IMR-90 (cell line): ENCODE measurements around the gene DNAJC3. TPM values are rescaled to one million over a fixed set of nuclear protein-coding genes. Genes with fewer than 3 reads are reported as not detected.

Experiments used
- ATAC-seq: fragments of 200-7000 bp; cut with Tn5 transposase; 2 replicates; pipeline ENCODE4 v1.9.1; 2020; ENCODE audit warnings: low read depth, mild to moderate bottlenecking, moderate library complexity
- BruUV-seq: library from RNA; stranded (reverse); fragments of 400-500 nt; replicated peaks from 2 replicates; lab custom pipeline; 2021; lab: Mats Ljungman, UMichigan
- CTCF ChIA-PET: fragments of 300-600 bp; formaldehyde crosslinking; extraction: SDS; loops from one replicate; lab custom pipeline; 2021; ENCODE audit warnings: antibody characterized with exemption; lab: Yijun Ruan, JAX
- POLR2A ChIA-PET: fragments of 300-600 bp; sonication (Branson Sonifier 250); formaldehyde crosslinking; loops from one replicate; lab custom pipeline; 2022; ENCODE audit warnings: antibody characterized with exemption; ENCODE audit not compliant: unreplicated experiment; lab: Charles Lee
- DNase-seq: peaks from one replicate; pipeline ENCODE4 v3.0.0; 2013
- H2AFZ ChIP-seq: replicated peaks from 2 replicates; pipeline ENCODE3; 2013; ENCODE audit warnings: low read length, mild to moderate bottlenecking; ENCODE audit not compliant: poor library complexity
- H2AK5ac ChIP-seq: 2 replicates; pipeline ENCODE4 v1.6.1; 2013; ENCODE audit warnings: low read depth, low read length, inconsistent platforms
- H2AK9ac ChIP-seq: replicated peaks from 2 replicates; pipeline ENCODE3; 2013; ENCODE audit warnings: mild to moderate bottlenecking, low read depth, low read length, moderate library complexity; ENCODE audit not compliant: poor library complexity
- H2BK120ac ChIP-seq: 2 replicates; pipeline ENCODE4 v1.6.1; 2013; ENCODE audit warnings: low read depth, low read length, inconsistent platforms
- H2BK15ac ChIP-seq: 3 replicates; pipeline ENCODE4 v1.6.1; 2013; ENCODE audit warnings: low read depth, low read length, inconsistent platforms
- H2BK20ac ChIP-seq: 2 replicates; pipeline ENCODE4 v1.6.1; 2013; ENCODE audit warnings: low read depth, mild to moderate bottlenecking, inconsistent platforms, low read length, moderate library complexity
- H2BK5ac ChIP-seq: 2 replicates; pipeline ENCODE4 v1.6.1; 2013; ENCODE audit warnings: mild to moderate bottlenecking, low read depth, low read length, inconsistent platforms; ENCODE audit not compliant: poor library complexity, severe bottlenecking
- H3K14ac ChIP-seq: replicated peaks from 2 replicates; pipeline ENCODE4 v1.6.1; 2013; ENCODE audit warnings: low read depth, low read length, inconsistent platforms
- H3K18ac ChIP-seq: 2 replicates; pipeline ENCODE4 v1.6.1; 2013; ENCODE audit warnings: low read depth, low read length, control low read depth
- H3K23ac ChIP-seq: 2 replicates; pipeline ENCODE4 v1.6.1; 2013; ENCODE audit warnings: low read depth, low read length, inconsistent platforms
- H3K27ac ChIP-seq: 2 replicates; pipeline ENCODE4 v1.5.1; 2013; ENCODE audit warnings: mild to moderate bottlenecking, control low read depth, low read length; ENCODE audit not compliant: insufficient read depth
- H3K27me3 ChIP-seq: 2 replicates; pipeline ENCODE4 v1.6.1; 2013; ENCODE audit warnings: low read length; ENCODE audit not compliant: control insufficient read depth, insufficient read depth
- H3K36me3 ChIP-seq: 2 replicates; pipeline ENCODE4 v1.6.1; 2013; ENCODE audit warnings: low read length, mixed read lengths; ENCODE audit not compliant: control insufficient read depth, insufficient read depth
- H3K4ac ChIP-seq: 2 replicates; pipeline ENCODE4 v1.6.1; 2013; ENCODE audit warnings: low read depth, low read length, inconsistent platforms
- H3K4me1 ChIP-seq: 2 replicates; pipeline ENCODE4 v1.6.1; 2013; ENCODE audit warnings: low read length, mixed read lengths; ENCODE audit not compliant: control insufficient read depth, insufficient read depth
- H3K4me2 ChIP-seq: 2 replicates; pipeline ENCODE4 v1.6.1; 2013; ENCODE audit warnings: low read depth, mild to moderate bottlenecking, control low read depth, low read length, moderate library complexity
- H3K4me3 ChIP-seq: 2 replicates; pipeline ENCODE4 v1.5.1; 2013; ENCODE audit warnings: low read depth, mild to moderate bottlenecking, control low read depth, low read length, moderate library complexity; ENCODE audit not compliant: insufficient read depth
- H3K56ac ChIP-seq: 2 replicates; pipeline ENCODE4 v1.6.1; 2013; ENCODE audit warnings: low read length, inconsistent platforms; ENCODE audit not compliant: insufficient read depth; ENCODE audit errors: extremely low read depth
- H3K79me1 ChIP-seq, 2 experiments: 2 replicates each; pipeline ENCODE4 v1.6.1; 2013; ENCODE audit warnings: low read length in 2 of 2, inconsistent platforms in 1 of 2, low read depth in 1 of 2
- H3K9ac ChIP-seq: 2 replicates; pipeline ENCODE4 v1.6.1; 2013; ENCODE audit warnings: low read depth, low read length, control low read depth
- H3K9me1 ChIP-seq: 2 replicates; pipeline ENCODE4 v1.6.1; 2013; ENCODE audit warnings: low read length, inconsistent platforms; ENCODE audit not compliant: insufficient read depth
- H3K9me3 ChIP-seq: 2 replicates; pipeline ENCODE4 v1.6.1; 2013; ENCODE audit warnings: low read length; ENCODE audit not compliant: control insufficient read depth, insufficient read depth
- H4K20me1 ChIP-seq: 2 replicates; pipeline ENCODE4 v1.6.1; 2013; ENCODE audit warnings: low read length, inconsistent platforms; ENCODE audit not compliant: insufficient read depth
- H4K5ac ChIP-seq: 2 replicates; pipeline ENCODE4 v1.6.1; 2013; ENCODE audit warnings: mild to moderate bottlenecking, low read depth, low read length, control low read depth
- H4K8ac ChIP-seq, 2 experiments: 2 replicates each; pipeline ENCODE4 v1.6.1; 2013; ENCODE audit warnings: low read depth in 2 of 2, low read length in 2 of 2, control low read depth in 1 of 2, inconsistent platforms in 1 of 2
- H4K91ac ChIP-seq: 2 replicates; pipeline ENCODE4 v1.6.1; 2013; ENCODE audit warnings: low read depth, low read length, inconsistent platforms; ENCODE audit not compliant: insufficient read depth
- ELK1 ChIP-seq: fragments of 150-350 bp; IDR thresholded peaks from 2 replicates; pipeline ENCODE4 v1.6.1; 2016; ENCODE audit warnings: low read depth, mild to moderate bottlenecking, low read length, moderate library complexity, borderline replicate concordance
- MAFK ChIP-seq: IDR thresholded peaks from 2 replicates; pipeline ENCODE4 v1.6.1; 2012; ENCODE audit warnings: low read depth, low read length, improper control_type of control experiment
- MXI1 ChIP-seq: IDR thresholded peaks from 2 replicates; pipeline ENCODE4 v1.6.1; 2012; ENCODE audit warnings: low read depth, mild to moderate bottlenecking, low read length, moderate library complexity, borderline replicate concordance
- POLR2A ChIP-seq: IDR thresholded peaks from 2 replicates; pipeline ENCODE4 v1.6.1; 2012; ENCODE audit warnings: mild to moderate bottlenecking, low read depth, low read length
- RAD21 ChIP-seq: IDR thresholded peaks from 2 replicates; pipeline ENCODE4 v1.6.1; 2012; ENCODE audit warnings: low read length, improper control_type of control experiment
- RCOR1 ChIP-seq: IDR thresholded peaks from 2 replicates; pipeline ENCODE4 v1.6.1; 2012; ENCODE audit warnings: mild to moderate bottlenecking, low read length, improper control_type of control experiment; ENCODE audit not compliant: insufficient replicate concordance
- RFX5 ChIP-seq: IDR thresholded peaks from 2 replicates; pipeline ENCODE4 v1.8.0; 2012; ENCODE audit warnings: low read depth, mild to moderate bottlenecking, low read length, moderate library complexity
- WGBS, 2 experiments: methylation state at CpG; one replicate each; pipeline versions ENCODE4 v1.1.5 to v1.1.7; 2013; ENCODE audit warnings: missing lambda C conversion rate in 2 of 2; ENCODE audit not compliant: insufficient read length in 1 of 2; ENCODE audit errors: extremely low coverage in 2 of 2; 5-methylcytosine and 5-hydroxymethylcytosine counted together
- dilution Hi-C: fragments of 300-500 bp; cut with HindIII; formaldehyde crosslinking; loops from one replicate; pipeline ENCODE4 v1.14.3; 2018; ENCODE audit warnings: low sequenced_read_pairs; ENCODE audit not compliant: unreplicated experiment
- in situ Hi-C: fragments of 300-500 bp; cut with MboI; formaldehyde crosslinking; loops from 3 replicates; pipeline ENCODE4 v1.14.3; 2019; ENCODE audit warnings: low sequenced_read_pairs, inconsistent platforms, mixed read lengths
- intact Hi-C: fragments of 100-400 bp; cut with micrococcal nuclease; formaldehyde crosslinking; loops from 2 replicates; pipeline ENCODE4 v1.10.0; 2022
- polyA plus RNA-seq, 3 experiments: library from polyadenylated mRNA; depleted of rRNA; stranded (reverse); fragments of >200 nt; gene quantifications; 2 replicates each; pipeline ENCODE4 v1.2.3, GENCODE V29; 2012; ENCODE audit warnings: low replicate concordance in 1 of 3
- total RNA-seq: library from RNA; depleted of rRNA; stranded (reverse); fragments of >200 nt; gene quantifications from 2 replicates; pipeline ENCODE4 v1.2.3, GENCODE V29; 2012

DNAJC3 gene
- total and polyA plus RNA-seq, 2 of the 4 experiments (the other 2 are of a cell fraction): 10.7 to 28.5 TPM

GRCh38 chr13:95642028-95642621 is 34.8 kb upstream of the DNAJC3 start (continued):
- TF ChIP-seq RFX5 (no peak), RCOR1 (no peak), MAFK (no peak), POLR2A (no peak), MXI1 (no peak), RAD21 (no peak)

GRCh38 chr13:95642999-95643398 is 33.9 kb upstream of the DNAJC3 start:
- H3K23ac ChIP-seq: peak overlapping the region; percentile 95
- ChIA-PET CTCF (interaction anchor here (0.7 to 4.1 kb wide), 2 partner anchors 19 to 191 kb away, joined by 3 to 14 read pairs; no protein-coding TSS in a partner anchor), POLR2A (no interaction called here)
- H3K18ac ChIP-seq: no peak overlapping the region
- dilution Hi-C loops: no loop called here
- H3K9me3 ChIP-seq: no peaks in the 10 kb centered on the region
- no peak overlapping the region; a peak in 1 of 4 replicates for H4K8ac ChIP-seq
- no peak overlapping the region for H4K5ac ChIP-seq
- H2AFZ ChIP-seq: no peak overlapping the region
- peak overlapping the region; percentile 3; the same call in 1 of the 2 replicates for H3K27ac ChIP-seq
- WGBS, 2 experiments: no CpG with 5 or more reads among the region's 3 CpGs
- peaks cover 12 to 44% of the 10 kb centered on the region in 2 experiments; a peak in 2 of 4 replicates for H3K79me1 ChIP-seq
- no peak overlapping the region for H2BK15ac ChIP-seq
- TF ChIP-seq POLR2A: no peak
- TF ChIP-seq ELK1: no peak
- no peak for TF ChIP-seq RCOR1
- TF ChIP-seq RFX5: no peak
- peaks cover 9% of the 10 kb centered on the region; the same call in 1 of the 2 replicates for H4K20me1 ChIP-seq
- H2AK5ac ChIP-seq: no peak overlapping the region
- H3K36me3 ChIP-seq: peaks cover 7% of the 10 kb centered on the region
- no peak overlapping the region for H2BK120ac ChIP-seq
- peak overlapping the region; percentile 94 for H3K4me2 ChIP-seq
- H4K91ac ChIP-seq: no peak overlapping the region
- ATAC-seq (no peak), DNase-seq (no peak)
- peak overlapping the region; percentile 18 for H2BK5ac ChIP-seq
- peaks cover 8% of the 10 kb centered on the region for H3K9me1 ChIP-seq
- no TSS peak for BruUV-seq
- H3K27me3 ChIP-seq: no peaks in the 10 kb centered on the region
- no peak overlapping the region for H2BK20ac ChIP-seq
- H3K56ac ChIP-seq: peak overlapping the region; percentile 54; the same call in 1 of the 2 replicates
- intact Hi-C loops: loop anchor here (1.0 to 2.0 kb wide), 2 partner anchors 34 to 191 kb away; partner anchors contain the start of gene DNAJC3
- no peak overlapping the region for H3K14ac ChIP-seq
- no peak overlapping the region for H2AK9ac ChIP-seq
- H3K4me1 ChIP-seq: peaks cover 10% of the 10 kb centered on the region
- in situ Hi-C loops: no loop called here
- peak overlapping the region; percentile 50 for H3K4me3 ChIP-seq
- no peak overlapping the region for H3K4ac ChIP-seq
- peak overlapping the region; percentile 75; the same call in 1 of the 2 replicates for H3K9ac ChIP-seq
